Measurements from ENCODE around the gene DGKI. TPM values are rescaled to one million over a fixed set of nuclear protein-coding genes. Genes with fewer than 3 reads are reported as not detected.

Gene DGKI
- total and polyA plus RNA-seq, 4 donors, result 1.1 to 11.3 (median 5.2) TPM

DNA sequence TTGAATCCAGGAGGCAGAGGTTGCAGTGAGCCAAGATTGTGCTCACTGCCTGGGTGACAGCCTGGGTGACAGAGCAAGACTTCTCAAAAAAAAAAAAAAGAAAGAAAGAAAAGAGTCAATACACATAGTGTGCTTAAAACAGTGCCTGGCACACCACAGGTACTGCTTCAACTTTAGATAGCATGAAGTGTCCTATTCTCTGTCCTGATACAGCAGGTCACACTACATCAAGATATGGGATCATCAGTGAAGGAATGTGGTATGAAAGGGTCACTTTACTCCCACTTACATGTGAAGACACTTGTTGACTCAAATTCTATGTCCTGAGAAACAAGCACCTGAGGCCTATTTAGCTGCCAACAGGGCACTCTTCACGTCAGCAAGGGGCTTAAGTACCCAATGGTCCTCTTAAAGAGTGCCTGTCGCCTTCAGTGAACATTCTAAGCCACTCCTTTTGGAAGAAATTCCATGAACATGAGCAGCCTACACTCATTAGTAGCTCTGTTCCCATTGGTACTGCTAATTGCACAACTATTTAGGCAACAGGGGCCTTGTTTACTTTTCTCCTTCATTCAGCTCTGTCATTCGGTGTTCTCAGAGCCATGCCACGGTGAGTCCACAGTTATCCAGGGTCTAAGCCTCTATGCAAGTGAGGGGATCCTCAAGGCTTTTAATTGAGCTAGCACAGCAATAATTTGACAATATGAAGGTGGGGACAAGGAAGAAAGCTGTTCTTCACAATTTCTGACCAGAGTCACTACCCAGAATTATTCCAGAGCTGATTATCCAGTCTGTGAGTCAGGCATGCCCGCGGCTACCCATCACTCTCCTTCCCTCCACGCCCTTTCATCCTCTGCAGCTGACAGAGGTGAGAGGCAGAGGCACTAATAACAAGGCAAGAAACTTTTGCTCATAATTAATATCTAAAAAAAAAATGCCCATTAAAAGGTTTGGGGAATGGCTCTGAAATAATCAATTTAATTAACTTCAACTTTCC is 446.6 kb downstream of the DGKI start:
- Histone ChIP-seq H3K36me3 (ENCODE audit: control insufficient read depth in 1 of 2, insufficient read depth in 2 of 2, low read length in 1 of 2) (no peaks in the 10 kb centered on the region), H3K9me3 (ENCODE audit: control insufficient read depth, low read length) (no peaks in the 10 kb centered on the region), H3K27me3 (ENCODE audit: control insufficient read depth in 1 of 2, insufficient read depth in 2 of 2, low read length in 1 of 2) (no peaks in the 10 kb centered on the region), H3K4me3 (ENCODE audit: low read length in 2 of 2) (no peak overlapping the region), H3K27ac (ENCODE audit: low read depth in 1 of 2, low read length in 2 of 2) (no peak overlapping the region), H3K4me1 (ENCODE audit: control insufficient read depth in 1 of 2, insufficient read depth in 2 of 2, low read length in 2 of 2) (no peaks in the 10 kb centered on the region)
- ATAC-seq (ENCODE audit: low FRiP score) (no peak), DNase-seq (no peak)
- 79% methylated on average over 7 of the region's 7 CpGs for WGBS, 2 donors
- intact Hi-C loops (cut with DNase I), result no loop called here

DNA sequence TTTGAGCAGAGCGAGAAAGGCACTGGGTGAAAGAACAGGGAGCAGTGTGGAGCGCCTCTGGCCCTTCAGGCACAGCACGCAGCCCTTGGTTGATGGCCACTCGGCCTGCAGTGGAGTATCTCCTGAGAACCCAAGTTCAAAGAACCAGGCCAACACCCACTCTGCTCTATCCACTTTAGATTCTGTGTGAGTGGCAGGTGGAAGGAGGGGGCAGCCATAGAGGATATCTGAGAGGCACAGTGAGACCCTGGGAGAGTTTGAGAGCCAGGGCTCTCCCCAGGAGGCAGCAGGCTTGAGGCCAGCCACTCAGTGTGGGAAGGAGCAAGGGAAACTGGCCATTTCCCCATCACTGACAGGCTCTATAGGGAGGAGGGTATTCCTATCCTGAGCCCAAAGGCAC is 450.7 kb downstream of the DGKI start:
- intact Hi-C loops (cut with DNase I), result no loop called here
- H3K36me3 ChIP-seq (ENCODE audit: control insufficient read depth in 1 of 2, insufficient read depth in 2 of 2, low read length in 1 of 2), result no peaks in the 10 kb centered on the region
- ATAC-seq (ENCODE audit: low FRiP score) (peak; percentile 27), DNase-seq (no peak)
- no peaks in the 10 kb centered on the region for H3K9me3 ChIP-seq (ENCODE audit: control insufficient read depth, low read length)
- no peaks in the 10 kb centered on the region for H3K4me1 ChIP-seq (ENCODE audit: control insufficient read depth in 1 of 2, insufficient read depth in 2 of 2, low read length in 2 of 2)
- no peaks in the 10 kb centered on the region for H3K27me3 ChIP-seq (ENCODE audit: control insufficient read depth in 1 of 2, insufficient read depth in 2 of 2, low read length in 1 of 2)
- 96% methylated on average over 4 of the region's 4 CpGs for WGBS, 2 donors
- no peak overlapping the region for H3K27ac ChIP-seq (ENCODE audit: low read depth in 1 of 2, low read length in 2 of 2)
- no peak overlapping the region for H3K4me3 ChIP-seq (ENCODE audit: low read length in 2 of 2)

DNA sequence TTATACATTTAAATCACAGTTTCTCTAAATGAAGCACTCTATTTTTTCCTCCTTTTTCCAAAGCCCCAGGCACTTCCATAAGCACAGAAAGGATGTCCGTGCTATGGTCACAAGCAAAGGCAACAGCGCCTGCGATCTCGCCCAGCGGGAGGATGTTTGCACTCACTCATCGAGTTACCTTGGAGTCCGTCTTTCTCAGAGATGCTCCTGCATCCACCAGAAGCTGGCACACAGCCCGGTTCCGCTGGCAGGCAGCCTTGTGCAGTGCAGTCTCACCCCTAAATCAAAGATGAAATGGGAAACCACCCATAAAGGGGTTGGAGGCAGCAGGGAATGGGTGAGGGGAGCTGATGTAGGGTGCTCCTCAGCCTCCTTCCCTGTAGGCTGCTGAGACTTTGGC is 451.4 kb downstream of the DGKI start:
- Histone ChIP-seq H3K4me3 (ENCODE audit: low read length in 2 of 2) (no peak overlapping the region), H3K9me3 (ENCODE audit: control insufficient read depth, low read length) (no peaks in the 10 kb centered on the region), H3K36me3 (ENCODE audit: control insufficient read depth in 1 of 2, insufficient read depth in 2 of 2, low read length in 1 of 2) (peaks cover 0 to 3% of the 10 kb centered on the region in 2 donors), H3K4me1 (ENCODE audit: control insufficient read depth in 1 of 2, insufficient read depth in 2 of 2, low read length in 2 of 2) (no peaks in the 10 kb centered on the region), H3K27me3 (ENCODE audit: control insufficient read depth in 1 of 2, insufficient read depth in 2 of 2, low read length in 1 of 2) (no peaks in the 10 kb centered on the region), H3K27ac (ENCODE audit: low read depth in 1 of 2, low read length in 2 of 2) (no peak overlapping the region)
- intact Hi-C loops (cut with DNase I), result no loop called here
- DNase-seq, result no peak
- no peak for ATAC-seq (ENCODE audit: low FRiP score)
- 82 to 87% methylated on average over 9 of the region's 9 CpGs for whole genome bisulfite sequencing, 2 donors

DNA sequence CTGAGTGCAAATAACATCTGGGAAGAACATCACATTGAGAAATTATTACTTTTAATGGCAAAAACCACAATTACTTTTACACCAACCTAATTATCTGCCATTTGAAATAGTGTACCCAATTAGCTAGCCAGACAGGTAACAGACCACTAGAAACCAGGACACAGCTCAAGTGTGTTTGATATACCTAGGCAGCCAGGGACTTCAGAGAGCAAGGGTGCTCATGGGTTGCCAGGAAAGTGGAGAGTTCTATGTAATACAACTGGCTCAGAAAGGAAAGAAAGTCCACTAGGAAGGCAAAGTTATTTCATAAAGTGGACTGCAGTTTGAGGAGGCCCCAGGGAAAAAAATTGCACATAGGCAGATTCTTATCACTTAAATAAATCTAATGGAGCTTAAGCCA is 453.2 kb downstream of the DGKI start:
- intact Hi-C loops (cut with DNase I), result no loop called here
- Histone ChIP-seq H3K36me3 (ENCODE audit: control insufficient read depth in 1 of 2, insufficient read depth in 2 of 2, low read length in 1 of 2) (peaks cover 0 to 3% of the 10 kb centered on the region in 2 donors), H3K4me3 (ENCODE audit: low read length in 2 of 2) (no peak overlapping the region), H3K27ac (ENCODE audit: low read depth in 1 of 2, low read length in 2 of 2) (no peak overlapping the region), H3K4me1 (ENCODE audit: control insufficient read depth in 1 of 2, insufficient read depth in 2 of 2, low read length in 2 of 2) (no peaks in the 10 kb centered on the region), H3K27me3 (ENCODE audit: control insufficient read depth in 1 of 2, insufficient read depth in 2 of 2, low read length in 1 of 2) (no peaks in the 10 kb centered on the region), H3K9me3 (ENCODE audit: control insufficient read depth, low read length) (no peaks in the 10 kb centered on the region)
- ATAC-seq (ENCODE audit: low FRiP score), result no peak
- DNase-seq, result no peak

DNA sequence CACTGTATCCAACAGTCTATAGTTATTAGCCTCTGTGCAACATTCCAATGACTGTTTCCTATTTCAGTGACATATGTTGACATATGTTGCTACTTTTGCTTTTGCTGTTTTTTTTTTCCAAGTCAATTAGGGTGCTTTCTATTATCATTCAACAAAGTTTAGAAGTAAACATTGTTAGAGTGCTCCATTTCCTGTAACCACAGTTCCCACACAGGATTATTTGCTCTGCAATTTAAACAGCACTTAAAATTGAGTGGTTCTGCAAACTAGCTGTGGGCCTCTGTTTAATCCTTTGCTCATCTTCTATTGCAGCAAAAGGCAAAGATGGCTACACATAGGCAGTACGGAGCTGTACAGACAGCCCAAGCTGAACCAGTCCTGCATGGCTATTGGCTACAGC is 456.7 kb downstream of the DGKI start:
- Histone ChIP-seq H3K9me3 (ENCODE audit: control insufficient read depth, low read length) (no peaks in the 10 kb centered on the region), H3K27ac (ENCODE audit: low read depth in 1 of 2, low read length in 2 of 2) (no peak overlapping the region), H3K4me1 (ENCODE audit: control insufficient read depth in 1 of 2, insufficient read depth in 2 of 2, low read length in 2 of 2) (no peaks in the 10 kb centered on the region), H3K4me3 (ENCODE audit: low read length in 2 of 2) (no peak overlapping the region), H3K27me3 (ENCODE audit: control insufficient read depth in 1 of 2, insufficient read depth in 2 of 2, low read length in 1 of 2) (no peaks in the 10 kb centered on the region), H3K36me3 (ENCODE audit: control insufficient read depth in 1 of 2, insufficient read depth in 2 of 2, low read length in 1 of 2) (peaks cover 0 to 3% of the 10 kb centered on the region in 2 donors)
- DNase-seq (no peak), ATAC-seq (ENCODE audit: low FRiP score) (no peak)
- 88 to 91% methylated on average over 1 of the region's 1 CpG for WGBS, 2 donors
- intact Hi-C loops (cut with DNase I), result no loop called here

DNA sequence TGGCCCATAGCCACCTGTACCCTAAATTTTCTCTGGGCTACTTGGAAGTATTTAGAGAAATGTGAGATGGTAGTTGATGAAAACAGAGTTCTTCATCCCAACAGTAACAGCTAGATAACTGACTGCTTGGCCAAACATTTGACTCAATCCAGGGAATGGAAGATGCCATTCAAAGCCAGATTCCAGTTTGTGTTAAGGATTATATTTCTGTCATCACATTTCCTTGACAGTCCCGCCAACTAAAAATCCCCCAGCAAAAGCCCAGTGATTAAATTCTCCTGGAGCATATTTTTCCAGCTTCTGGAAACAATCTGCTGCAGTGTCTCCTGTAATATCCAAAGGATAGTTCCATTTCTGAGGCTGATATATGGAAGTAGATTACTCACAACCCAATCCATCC is 457.9 kb downstream of the DGKI start:
- 89 to 98% methylated on average over 1 of the region's 1 CpG for WGBS, 2 donors
- DNase-seq (no peak), ATAC-seq (ENCODE audit: low FRiP score) (no peak)
- H3K36me3 ChIP-seq (ENCODE audit: control insufficient read depth in 1 of 2, insufficient read depth in 2 of 2, low read length in 1 of 2), result peaks cover 0 to 3% of the 10 kb centered on the region in 2 donors
- no peaks in the 10 kb centered on the region for H3K9me3 ChIP-seq (ENCODE audit: control insufficient read depth, low read length)
- H3K4me3 ChIP-seq (ENCODE audit: low read length in 2 of 2), result no peak overlapping the region
- H3K27me3 ChIP-seq (ENCODE audit: control insufficient read depth in 1 of 2, insufficient read depth in 2 of 2, low read length in 1 of 2), result no peaks in the 10 kb centered on the region
- no peaks in the 10 kb centered on the region for H3K4me1 ChIP-seq (ENCODE audit: control insufficient read depth in 1 of 2, insufficient read depth in 2 of 2, low read length in 2 of 2)
- intact Hi-C loops (cut with DNase I), result no loop called here
- no peak overlapping the region for H3K27ac ChIP-seq (ENCODE audit: low read depth in 1 of 2, low read length in 2 of 2)

DNA sequence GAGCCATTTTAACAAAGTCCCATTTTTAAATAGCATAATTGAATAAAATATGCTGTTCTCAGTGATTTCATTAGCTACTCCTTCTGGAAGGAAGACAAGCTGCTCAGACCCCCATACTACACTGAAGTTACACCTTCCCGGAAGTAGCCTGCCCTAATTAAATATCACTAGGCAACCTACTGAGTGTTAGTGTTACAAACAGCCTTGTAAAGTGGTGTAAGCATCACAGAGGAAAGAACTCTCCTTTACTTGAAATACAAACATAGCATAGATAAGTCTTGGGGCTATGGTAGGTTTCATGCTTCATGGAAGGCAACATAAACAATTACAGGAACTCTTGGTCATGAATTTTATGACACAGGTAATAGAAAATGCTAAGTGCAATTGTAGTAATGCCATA is 459.8 kb downstream of the DGKI start:
- Histone ChIP-seq H3K4me1 (ENCODE audit: control insufficient read depth in 1 of 2, insufficient read depth in 2 of 2, low read length in 2 of 2) (no peaks in the 10 kb centered on the region), H3K9me3 (ENCODE audit: control insufficient read depth, low read length) (no peaks in the 10 kb centered on the region), H3K27ac (ENCODE audit: low read depth in 1 of 2, low read length in 2 of 2) (no peak overlapping the region), H3K36me3 (ENCODE audit: control insufficient read depth in 1 of 2, insufficient read depth in 2 of 2, low read length in 1 of 2) (peaks cover 0 to 3% of the 10 kb centered on the region in 2 donors), H3K4me3 (ENCODE audit: low read length in 2 of 2) (no peak overlapping the region), H3K27me3 (ENCODE audit: control insufficient read depth in 1 of 2, insufficient read depth in 2 of 2, low read length in 1 of 2) (no peaks in the 10 kb centered on the region)
- intact Hi-C loops (cut with DNase I), result no loop called here
- DNase-seq, result no peak
- WGBS, 2 donors, result 65 to 72% methylated on average over 1 of the region's 1 CpG
- ATAC-seq (ENCODE audit: low FRiP score), result no peak

DNA sequence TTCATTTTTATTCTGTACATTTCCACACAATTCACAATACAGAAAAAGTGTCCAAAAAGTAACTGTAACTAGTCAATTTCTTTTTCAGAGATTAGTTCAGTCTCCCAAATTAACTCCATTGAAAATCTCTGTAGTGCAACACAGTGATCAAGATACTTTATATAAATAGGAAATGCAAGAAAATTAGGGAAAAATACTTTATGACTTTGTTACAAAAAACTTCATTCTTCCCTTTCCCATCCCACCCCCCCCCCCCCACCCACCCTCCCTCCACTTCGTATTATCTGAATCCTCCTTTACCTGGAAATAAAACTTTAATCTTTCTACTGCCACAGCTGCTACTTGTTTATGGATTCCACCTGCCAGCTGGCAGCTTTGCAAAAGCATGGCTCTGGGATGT is 465.7 kb downstream of the DGKI start:
- Histone ChIP-seq H3K4me1 (ENCODE audit: control insufficient read depth in 1 of 2, insufficient read depth in 2 of 2, low read length in 2 of 2) (no peaks in the 10 kb centered on the region), H3K4me3 (ENCODE audit: low read length in 2 of 2) (no peak overlapping the region), H3K27me3 (ENCODE audit: control insufficient read depth in 1 of 2, insufficient read depth in 2 of 2, low read length in 1 of 2) (no peaks in the 10 kb centered on the region), H3K9me3 (ENCODE audit: control insufficient read depth, low read length) (no peaks in the 10 kb centered on the region), H3K27ac (ENCODE audit: low read depth in 1 of 2, low read length in 2 of 2) (no peak overlapping the region), H3K36me3 (ENCODE audit: control insufficient read depth in 1 of 2, insufficient read depth in 2 of 2, low read length in 1 of 2) (no peaks in the 10 kb centered on the region)
- DNase-seq (no peak), ATAC-seq (ENCODE audit: low FRiP score) (no peak)
- intact Hi-C loops (cut with DNase I), result no loop called here
- 55 to 62% methylated on average over 1 of the region's 1 CpG for WGBS, 2 donors

DNA sequence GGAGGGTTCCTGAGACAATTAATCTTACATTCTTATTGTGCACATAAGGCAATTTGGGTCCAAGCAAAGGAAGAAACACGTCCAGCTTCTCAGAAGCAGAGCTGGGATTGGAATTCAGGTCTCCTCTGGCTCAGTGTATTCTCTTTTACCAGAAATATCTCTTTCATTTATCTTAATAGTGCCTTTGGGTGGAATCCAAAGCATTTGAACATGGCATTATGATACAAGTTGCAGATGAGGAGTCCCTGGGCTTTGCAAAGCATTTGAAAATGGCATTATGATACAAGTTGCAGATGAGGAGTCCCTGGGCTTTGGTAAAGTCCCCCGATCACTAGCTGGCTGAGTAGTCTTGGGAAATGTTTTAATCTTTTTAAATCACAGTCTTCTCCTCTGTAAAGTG is 473.3 kb downstream of the DGKI start:
- ATAC-seq (ENCODE audit: low FRiP score) (no peak), DNase-seq (no peak)
- no peak overlapping the region for H3K27ac ChIP-seq (ENCODE audit: low read depth in 1 of 2, low read length in 2 of 2)
- H3K36me3 ChIP-seq (ENCODE audit: control insufficient read depth in 1 of 2, insufficient read depth in 2 of 2, low read length in 1 of 2), result no peaks in the 10 kb centered on the region
- H3K4me1 ChIP-seq (ENCODE audit: control insufficient read depth in 1 of 2, insufficient read depth in 2 of 2, low read length in 2 of 2), result no peaks in the 10 kb centered on the region
- H3K9me3 ChIP-seq (ENCODE audit: control insufficient read depth, low read length), result no peaks in the 10 kb centered on the region
- intact Hi-C loops (cut with DNase I), result no loop called here
- no peak overlapping the region for H3K4me3 ChIP-seq (ENCODE audit: low read length in 2 of 2)
- no peaks in the 10 kb centered on the region for H3K27me3 ChIP-seq (ENCODE audit: control insufficient read depth in 1 of 2, insufficient read depth in 2 of 2, low read length in 1 of 2)
- WGBS, 2 donors, result 81% methylated on average over 2 of the region's 2 CpGs

Measured in aorta (tissue), 5 donors.